GM10266 (cell line): ENCODE results near the gene IDH2.

ENCODE experiments used
- DNase-seq: peaks from one replicate; pipeline ENCODE4 v3.0.0; 2012; ENCODE audit errors: extremely low spot score
- TF ChIP-seq, protein P1 (sequence below): IDR thresholded peaks from 2 replicates; pipeline ENCODE4 v1.5.1; 2012; ENCODE audit warnings: mild to moderate bottlenecking, low read depth; ENCODE audit not compliant: control insufficient read depth, insufficient read depth; ENCODE audit errors: missing control alignments

The IDH2 gene

GRCh38 chr15:90059208-90059985 is 42.9 kb downstream of the IDH2 start:
- DNase-seq: peak; percentile 83
- TF ChIP-seq, protein P1, sequence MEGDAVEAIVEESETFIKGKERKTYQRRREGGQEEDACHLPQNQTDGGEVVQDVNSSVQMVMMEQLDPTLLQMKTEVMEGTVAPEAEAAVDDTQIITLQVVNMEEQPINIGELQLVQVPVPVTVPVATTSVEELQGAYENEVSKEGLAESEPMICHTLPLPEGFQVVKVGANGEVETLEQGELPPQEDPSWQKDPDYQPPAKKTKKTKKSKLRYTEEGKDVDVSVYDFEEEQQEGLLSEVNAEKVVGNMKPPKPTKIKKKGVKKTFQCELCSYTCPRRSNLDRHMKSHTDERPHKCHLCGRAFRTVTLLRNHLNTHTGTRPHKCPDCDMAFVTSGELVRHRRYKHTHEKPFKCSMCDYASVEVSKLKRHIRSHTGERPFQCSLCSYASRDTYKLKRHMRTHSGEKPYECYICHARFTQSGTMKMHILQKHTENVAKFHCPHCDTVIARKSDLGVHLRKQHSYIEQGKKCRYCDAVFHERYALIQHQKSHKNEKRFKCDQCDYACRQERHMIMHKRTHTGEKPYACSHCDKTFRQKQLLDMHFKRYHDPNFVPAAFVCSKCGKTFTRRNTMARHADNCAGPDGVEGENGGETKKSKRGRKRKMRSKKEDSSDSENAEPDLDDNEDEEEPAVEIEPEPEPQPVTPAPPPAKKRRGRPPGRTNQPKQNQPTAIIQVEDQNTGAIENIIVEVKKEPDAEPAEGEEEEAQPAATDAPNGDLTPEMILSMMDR: no peak

DNA sequence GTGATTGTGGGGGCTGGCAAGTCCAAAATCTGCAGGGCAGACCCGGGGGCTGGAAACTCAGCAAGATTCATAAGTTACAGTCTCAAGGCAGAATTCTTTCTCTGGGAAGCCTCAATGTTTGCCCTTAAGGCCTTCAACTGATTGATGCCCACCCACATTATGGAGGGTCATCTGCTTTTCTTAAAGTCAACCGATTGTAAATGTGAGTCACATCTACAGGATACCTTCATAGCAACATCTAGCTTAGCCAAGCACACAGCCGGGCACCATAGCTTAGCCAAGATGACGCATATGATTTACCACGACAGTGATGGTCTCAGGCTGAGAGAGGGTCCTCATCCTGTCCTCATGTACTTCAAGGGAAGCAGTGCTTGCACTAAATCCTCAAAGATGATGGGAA is 43.5 kb downstream of the IDH2 start:
- TF ChIP-seq, protein P1: no peak
- no peak for DNase-seq

- peak; percentile 29 for DNase-seq
- TF ChIP-seq, protein P1: no peak
Measured at GRCh38 chr15:90058308-90058707, 44.0 kb downstream of the IDH2 start.

DNA sequence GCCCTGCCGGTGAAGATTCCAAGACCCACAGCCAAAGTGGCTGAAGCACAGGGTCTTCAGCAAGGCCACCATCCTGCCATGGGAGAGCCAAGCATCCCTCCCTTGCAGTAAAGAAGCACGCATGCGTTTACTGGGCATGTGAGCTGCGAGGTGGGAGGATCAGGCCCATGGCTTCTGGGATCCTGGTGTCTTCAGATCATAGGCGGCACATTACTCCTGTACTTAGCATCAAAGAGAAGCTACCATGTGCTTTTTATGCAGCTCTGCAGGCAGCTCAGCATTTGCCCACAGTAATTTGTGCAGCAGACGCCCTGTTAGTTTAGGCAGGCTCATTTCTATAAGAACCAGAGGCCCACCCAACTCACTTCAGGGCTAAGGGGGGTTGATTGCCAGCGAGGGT is 45.7 kb downstream of the IDH2 start:
- TF ChIP-seq, protein P1: no peak
- DNase-seq: no peak

GRCh38 chr15:90055182-90055581 is 47.1 kb downstream of the IDH2 start:
- TF ChIP-seq, protein P1: no peak
- no peak for DNase-seq

DNA sequence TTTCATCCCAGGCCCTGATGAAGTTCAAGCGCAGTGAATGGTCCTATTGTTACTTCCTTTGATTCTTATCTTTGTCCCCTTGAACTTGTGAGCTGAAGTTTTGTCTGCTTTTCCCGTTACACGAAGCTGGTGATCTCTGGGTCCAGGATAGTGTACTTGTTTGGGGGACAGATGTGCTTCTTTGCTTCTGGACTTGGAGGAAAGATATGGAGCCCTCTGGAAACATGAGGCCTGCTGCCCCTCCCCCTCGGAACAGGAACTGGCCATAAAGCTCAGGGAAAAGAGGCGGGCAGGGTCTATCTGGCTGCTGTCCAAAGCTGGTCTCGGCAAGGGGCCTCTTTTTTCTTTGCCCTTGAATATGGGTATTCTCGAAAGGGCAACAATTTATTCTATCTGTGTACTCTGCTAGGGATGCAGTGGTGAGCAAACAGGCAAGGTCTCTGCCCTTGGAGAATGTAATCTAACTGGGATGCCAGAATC is 47.6 kb downstream of the IDH2 start:
- TF ChIP-seq, protein P1: no peak
- no peak for DNase-seq
